HepG2 (cell line): ENCODE data around the gene SPATA32. TPM values are rescaled to one million over a fixed set of nuclear protein-coding genes. Genes with fewer than 3 reads are reported as not detected.

Experiments
- ADNP ChIP-seq: sonication (generic); formaldehyde crosslinking; IDR thresholded peaks from 2 replicates; pipeline ENCODE4 v1.4.0; 2020; ENCODE audit warnings: missing genetic modification reagents
- BRD4 ChIP-seq: sonication (generic); formaldehyde crosslinking; IDR thresholded peaks from 2 replicates; pipeline ENCODE4 v1.4.0; 2020; ENCODE audit warnings: missing genetic modification reagents
- BRF2 ChIP-seq: sonication (generic); formaldehyde crosslinking; IDR thresholded peaks from 2 replicates; pipeline ENCODE4 v1.8.1; 2022; ENCODE audit warnings: mild to moderate bottlenecking, missing genetic modification reagents
- GABPB1 ChIP-seq: IDR thresholded peaks from 2 replicates; pipeline ENCODE4 v1.6.1; 2016; ENCODE audit warnings: mild to moderate bottlenecking, missing genetic modification reagents, moderate library complexity, missing compliant biosample characterization
- GATAD1 ChIP-seq: IDR thresholded peaks from 2 replicates; pipeline ENCODE4 v1.6.1; 2016; ENCODE audit warnings: missing genetic modification reagents, missing compliant biosample characterization
- NPAS2 ChIP-seq: sonication (generic); formaldehyde crosslinking; IDR thresholded peaks from 2 replicates; pipeline ENCODE4 v1.8.0; 2022; ENCODE audit warnings: mild to moderate bottlenecking, missing genetic modification reagents, borderline replicate concordance
- POLR2A ChIP-seq, 2 experiments: IDR thresholded peaks; 2 replicates each; pipeline ENCODE4 v1.6.1; 2011; ENCODE audit warnings: low read depth in 2 of 2, low read length in 2 of 2, mild to moderate bottlenecking in 1 of 2, moderate library complexity in 1 of 2; ENCODE audit not compliant: insufficient read depth in 1 of 2
- REXO4 ChIP-seq: sonication (generic); formaldehyde crosslinking; IDR thresholded peaks from 2 replicates; pipeline ENCODE4 v1.8.0; 2022; ENCODE audit warnings: missing genetic modification reagents, mild to moderate bottlenecking, borderline replicate concordance
- SNAPC4 ChIP-seq: sonication (generic); formaldehyde crosslinking; IDR thresholded peaks from 2 replicates; pipeline ENCODE4 v1.4.0; 2020; ENCODE audit warnings: mild to moderate bottlenecking, missing genetic modification reagents
- SRSF1 ChIP-seq: fragments of 200-400 bp; formaldehyde crosslinking; optimal IDR thresholded peaks from 2 replicates; pipeline ENCODE3; 2017; ENCODE audit warnings: mild to moderate bottlenecking, low read depth, low read length, moderate library complexity
- THYN1 ChIP-seq: sonication (generic); formaldehyde crosslinking; IDR thresholded peaks from 2 replicates; pipeline ENCODE4 v1.8.1; 2023; ENCODE audit warnings: low read depth, mild to moderate bottlenecking, moderate library complexity, missing genetic modification reagents, borderline replicate concordance
- TRIM24 ChIP-seq: sonication (generic); formaldehyde crosslinking; IDR thresholded peaks from 2 replicates; pipeline ENCODE4 v1.8.0; 2022; ENCODE audit warnings: mild to moderate bottlenecking, missing genetic modification reagents
- ZBTB34 ChIP-seq: sonication (generic); formaldehyde crosslinking; IDR thresholded peaks from 2 replicates; pipeline ENCODE4 v1.8.0; 2022; ENCODE audit warnings: mild to moderate bottlenecking, missing genetic modification reagents
- ZNF18 ChIP-seq: sonication (generic); formaldehyde crosslinking; IDR thresholded peaks from 2 replicates; pipeline ENCODE4 v1.8.0; 2022; ENCODE audit warnings: mild to moderate bottlenecking, missing genetic modification reagents; ENCODE audit not compliant: insufficient replicate concordance
- ZNF224 ChIP-seq: sonication (generic); formaldehyde crosslinking; IDR thresholded peaks from 2 replicates; pipeline ENCODE4 v1.5.0; 2020; ENCODE audit warnings: mild to moderate bottlenecking, missing genetic modification reagents
- ZNF280B ChIP-seq: sonication (generic); formaldehyde crosslinking; IDR thresholded peaks from 2 replicates; pipeline ENCODE4 v1.5.0; 2020; ENCODE audit warnings: missing genetic modification reagents, mild to moderate bottlenecking, borderline replicate concordance
- ZNF296 ChIP-seq: sonication (generic); formaldehyde crosslinking; conservative IDR thresholded peaks from 2 replicates; pipeline ENCODE4 v1.5.0; 2020; ENCODE audit warnings: mild to moderate bottlenecking, missing genetic modification reagents
- polyA plus RNA-seq, 8 experiments: library from polyadenylated mRNA; depleted of rRNA in 3 of 8; stranded (reverse) in 7 of 8; unstranded in 1 of 8; fragments of >200 nt; fragmentation: Illumina TruSeq in 4 of 8; extraction: Trizol in 4 of 8; gene quantifications; 2 replicates each; pipeline versions ENCODE4 v1.2.1 to v1.2.3, GENCODE V29; 2011 to 2016; ENCODE audit warnings: low read depth in 4 of 8, missing spikeins in 1 of 8, mixed read lengths in 1 of 8; ENCODE audit not compliant: insufficient read depth in 1 of 8
- total RNA-seq, 5 experiments: library from RNA; depleted of rRNA; stranded (reverse); fragments of >200 nt; fragmentation: Illumina TruSeq; extraction: Trizol; gene quantifications; 2 replicates each; pipeline ENCODE4 v1.2.3, GENCODE V29; 2016; ENCODE audit warnings: low read depth in 1 of 5

SPATA32 gene
- total and polyA plus RNA-seq, 2 of the 13 experiments (the other 11 are each of a cell fraction or from before 2014, with no cell fraction given) = not detected

GRCh38 chr17:45231481-45232116 is 30.3 kb downstream of the SPATA32 start (continued):
- TF ChIP-seq REXO4 (CRISPR knock-in tag) = no peak
- no peak for TF ChIP-seq ZBTB34 (CRISPR knock-in tag)
- TF ChIP-seq ADNP (CRISPR knock-in tag) = peak; percentile 50; the same call in 1 of the 2 replicates
- no peak for TF ChIP-seq ZNF224 (CRISPR knock-in tag)
- no peak for TF ChIP-seq ZNF296
- TF ChIP-seq POLR2A (IDR thresholded peaks at IDR 0.05; ENCODE audit: insufficient read depth in 1 of 2, low read depth in 2 of 2, low read length in 2 of 2) = no peak
- TF ChIP-seq BRF2 (CRISPR knock-in tag) = no peak
- TF ChIP-seq BRD4 (CRISPR knock-in tag) = peak; percentile 26; the same call in 1 of the 2 replicates
- no peak for TF ChIP-seq ZNF18 (CRISPR knock-in tag)
- no peak for TF ChIP-seq TRIM24 (CRISPR knock-in tag)
- peak; percentile 40; the same call in 1 of the 2 replicates for TF ChIP-seq GABPB1 (CRISPR knock-in tag)
- TF ChIP-seq ZNF280B = no peak
- TF ChIP-seq NPAS2 = no peak
- 0 out of 2 replicates have a peak, but pooled peaks have one; percentile 56 for TF ChIP-seq SNAPC4 (CRISPR knock-in tag)
- TF ChIP-seq GATAD1 (CRISPR knock-in tag) = no peak
- no peak for TF ChIP-seq SRSF1
- TF ChIP-seq THYN1 (CRISPR knock-in tag) = no peak
